Ascending aorta (tissue), 2 donors: ENCODE data around the gene PHACTR3. TPM values are rescaled to one million over a fixed set of nuclear protein-coding genes. Genes with fewer than 3 reads are reported as not detected.

Source experiments
- DNase-seq, 2 donors: peaks; one replicate each; pipeline ENCODE4 v3.0.0-alpha.2; 2019; ENCODE audit warnings: low spot score in 2 of 2
- H3K27ac ChIP-seq, 2 donors: fragments of 200-600 bp; sonication (generic); one replicate each; pipeline ENCODE4 v1.5.1; 2016 to 2017; ENCODE audit warnings: mild to moderate bottlenecking in 1 of 2
- H3K27me3 ChIP-seq: fragments of 200-600 bp; sonication (generic); one replicate; pipeline ENCODE4 v1.5.1; 2017
- H3K36me3 ChIP-seq, 2 donors: fragments of 200-600 bp; sonication (generic); one replicate each; pipeline ENCODE4 v1.5.1; 2016
- H3K4me1 ChIP-seq, 2 donors: fragments of 200-600 bp; sonication (generic); one replicate each; pipeline ENCODE4 v1.5.1; 2016 to 2017; ENCODE audit warnings: mild to moderate bottlenecking in 1 of 2
- H3K4me3 ChIP-seq, 2 donors: fragments of 200-600 bp; sonication (generic); one replicate each; pipeline ENCODE4 v1.5.1; 2016 to 2017; ENCODE audit warnings: mild to moderate bottlenecking in 1 of 2
- H3K9me3 ChIP-seq, 2 donors: fragments of 200-600 bp; sonication (generic); one replicate each; pipeline ENCODE4 v1.5.1; 2016
- CTCF ChIP-seq, 3 experiments: fragments of 200-600 bp in 2 of 3; fragments of 450-650 bp in 1 of 3; sonication (generic) in 2 of 3; IDR thresholded peaks; one replicate each; pipeline ENCODE4 v1.5.1; 2016 to 2019; ENCODE audit warnings: antibody characterized with exemption in 3 of 3, mild to moderate bottlenecking in 1 of 3, moderate library complexity in 1 of 3
- intact Hi-C: fragments of 100-400 bp; cut with DNase I; formaldehyde crosslinking; loops from one replicate; pipeline ENCODE4 v1.15.1; 2023
- total RNA-seq: library from RNA; depleted of rRNA; stranded (reverse); fragments of >200 nt; gene quantifications from one replicate; pipeline ENCODE4 v1.1.0, GENCODE V29; 2016

Gene PHACTR3
- total RNA-seq, 1 donor from 2014 or later, result not detected

- Histone ChIP-seq H3K27me3 (no peaks in the 10 kb centered on the region), H3K4me3 (no peak overlapping the region), H3K36me3 (no peaks in the 10 kb centered on the region), H3K4me1 (no peaks in the 10 kb centered on the region), H3K27ac (no peak overlapping the region), H3K9me3 (no peaks in the 10 kb centered on the region)
- no peak for TF ChIP-seq CTCF (IDR thresholded peaks at IDR 0.05)
- intact Hi-C loops, result no loop called here
- DNase-seq, result no peak
Observed at GRCh38 chr20:59698598-59698997, 94.3 kb downstream of the PHACTR3 start.

- Histone ChIP-seq H3K4me3 (no peak overlapping the region), H3K27me3 (no peaks in the 10 kb centered on the region), H3K4me1 (no peaks in the 10 kb centered on the region), H3K27ac (no peak overlapping the region), H3K9me3 (no peaks in the 10 kb centered on the region), H3K36me3 (no peaks in the 10 kb centered on the region)
- no peak for DNase-seq
- intact Hi-C loops, result no loop called here
- no peak for TF ChIP-seq CTCF (IDR thresholded peaks at IDR 0.05)
Observed at GRCh38 chr20:59701236-59701635, 96.9 kb downstream of the PHACTR3 start.

- no peak for TF ChIP-seq CTCF (IDR thresholded peaks at IDR 0.05)
- Histone ChIP-seq H3K27me3 (no peaks in the 10 kb centered on the region), H3K36me3 (no peaks in the 10 kb centered on the region), H3K4me1 (no peaks in the 10 kb centered on the region), H3K27ac (no peak overlapping the region), H3K9me3 (no peaks in the 10 kb centered on the region), H3K4me3 (no peak overlapping the region)
- intact Hi-C loops, result no loop called here
- DNase-seq, result no peak
Observed at GRCh38 chr20:59703046-59703445, 98.7 kb downstream of the PHACTR3 start.

GRCh38 chr20:59705651-59706399, 101.5 kb downstream of the PHACTR3 start:
- intact Hi-C loops, result no loop called here
- H3K36me3 ChIP-seq, result no peaks in the 10 kb centered on the region

GRCh38 chr20:59706400-59706693, 102.0 kb downstream of the PHACTR3 start:
- H3K9me3 ChIP-seq, result no peaks in the 10 kb centered on the region
- intact Hi-C loops, result no loop called here
- H3K27me3 ChIP-seq, result no peaks in the 10 kb centered on the region
- no peaks in the 10 kb centered on the region for H3K36me3 ChIP-seq
- H3K27ac ChIP-seq, result no peak overlapping the region
- DNase-seq, result no peak
- H3K4me3 ChIP-seq, result no peak overlapping the region
- TF ChIP-seq CTCF (IDR thresholded peaks at IDR 0.05), result no peak
- no peaks in the 10 kb centered on the region for H3K4me1 ChIP-seq

More at GRCh38 chr20:59705651-59706399, 101.5 kb downstream of the PHACTR3 start:
- no peaks in the 10 kb centered on the region for H3K9me3 ChIP-seq
- no peak overlapping the region for H3K27ac ChIP-seq
- H3K4me3 ChIP-seq, result no peak overlapping the region
- no peaks in the 10 kb centered on the region for H3K27me3 ChIP-seq
- no peaks in the 10 kb centered on the region for H3K4me1 ChIP-seq
- no peak for DNase-seq
- TF ChIP-seq CTCF (IDR thresholded peaks at IDR 0.05), result no peak

GRCh38 chr20:59708326-59708725, 104.0 kb downstream of the PHACTR3 start:
- Histone ChIP-seq H3K4me1 (no peaks in the 10 kb centered on the region), H3K9me3 (peaks cover 0 to 5% of the 10 kb centered on the region in 2 donors), H3K36me3 (no peaks in the 10 kb centered on the region), H3K4me3 (no peak overlapping the region), H3K27ac (no peak overlapping the region), H3K27me3 (no peaks in the 10 kb centered on the region)
- no peak for TF ChIP-seq CTCF (IDR thresholded peaks at IDR 0.05)
- intact Hi-C loops, result no loop called here
- DNase-seq, result no peak
